GM21447 (cell line): ENCODE measurements around the gene ZNF850.
A peak's percentile ranks its signal among the peaks of the same experiment; 100 is the strongest.

Experiments used
- ATAC-seq: cut with Tn5 transposase; IDR thresholded peaks from one replicate; pipeline ENCODE4 v1.9.1; 2021; ENCODE audit not compliant: unreplicated experiment

The ZNF850 gene

DNA sequence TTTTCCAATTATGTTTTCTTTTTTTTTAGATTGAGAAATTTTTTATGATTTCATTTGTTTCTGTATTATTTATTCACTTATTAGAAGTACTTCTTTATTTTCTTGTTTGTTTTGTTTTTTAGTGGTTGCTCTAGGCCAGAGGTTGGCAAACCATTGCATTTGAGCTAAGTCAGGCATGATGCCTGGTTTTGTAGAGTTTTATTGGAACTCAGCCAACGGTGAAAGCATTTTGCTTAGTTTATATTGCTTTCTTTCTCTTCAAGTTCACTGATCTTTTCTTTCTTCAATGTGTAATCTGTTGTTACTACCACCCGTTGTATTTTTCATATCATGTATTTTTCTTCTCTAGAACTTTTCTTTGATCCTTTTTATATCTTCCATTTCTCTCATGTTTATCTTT, 65.5 kb downstream of the ZNF850 start:
- ATAC-seq: no peak

DNA sequence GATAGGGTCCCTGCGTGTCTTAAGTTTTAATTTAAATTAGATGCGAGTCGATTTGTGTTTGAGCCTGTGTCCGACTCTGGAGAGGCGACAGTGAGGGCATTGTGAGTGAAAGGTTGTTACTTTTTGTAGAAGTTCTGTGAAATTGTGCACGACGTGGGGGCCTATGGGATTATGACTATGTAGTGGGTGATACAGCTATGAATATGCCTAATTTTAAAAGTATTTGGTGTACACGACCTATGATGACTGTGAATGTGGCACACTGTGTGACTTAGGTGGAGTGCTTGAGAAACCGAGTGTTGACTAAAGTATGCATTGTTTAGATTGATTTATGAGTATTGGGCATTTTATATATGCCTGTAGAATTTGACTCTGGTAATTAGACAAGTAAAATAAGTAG, 84.5 kb downstream of the ZNF850 start:
- ATAC-seq: no peak

DNA sequence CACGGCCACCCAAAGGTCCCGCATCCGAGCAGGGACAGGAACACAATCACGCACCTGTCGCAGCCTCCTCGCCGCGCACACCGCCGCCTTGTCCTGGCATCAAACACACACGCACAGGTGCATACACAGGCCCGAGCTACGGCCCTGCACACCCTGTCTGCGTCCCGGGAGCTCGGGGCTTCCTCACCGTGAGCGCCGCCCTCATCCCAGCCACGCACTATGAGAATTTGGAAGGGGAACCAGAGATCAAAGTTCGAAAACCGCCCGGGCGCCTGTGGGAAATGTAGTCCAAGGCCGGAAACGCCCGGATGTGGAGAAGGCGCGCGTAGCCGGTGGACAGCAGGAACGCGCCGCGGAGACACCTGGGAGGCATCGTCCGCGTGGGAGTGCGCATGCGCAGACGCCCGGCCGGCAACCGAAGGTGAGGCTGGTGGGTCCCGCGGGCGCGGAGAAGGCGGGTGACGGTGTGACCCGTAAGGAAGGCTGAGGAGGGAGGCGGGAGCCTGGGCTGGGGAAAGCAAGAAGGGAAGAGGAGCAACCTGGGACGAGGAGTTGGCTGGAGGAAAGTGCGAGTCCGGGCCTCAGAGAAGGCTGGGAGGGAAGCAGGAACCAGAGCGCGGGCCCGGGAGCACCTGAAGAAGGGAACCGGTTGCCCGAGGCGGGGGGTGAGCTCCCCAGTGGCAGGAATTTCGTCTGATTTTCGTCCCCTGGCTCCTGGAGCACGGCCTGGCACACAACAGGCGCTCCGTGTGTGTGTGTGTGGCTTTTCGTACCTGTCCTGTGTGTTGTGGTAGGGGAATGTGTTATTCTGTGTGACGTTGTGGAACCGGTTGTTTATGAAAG, 85.2 kb downstream of the ZNF850 start, which contains the start of gene ZNF567:
Gene ZNF567 (plus strand): TSS at position 399 of the 843 bp plus-strand sequence. CDS start 7,256 bp downstream, outside the sequence.
- ATAC-seq: peak; percentile 88

GRCh38 chr19:36686365-36687213, 86.0 kb downstream of the ZNF850 start:
- ATAC-seq: peak; percentile 8

DNA sequence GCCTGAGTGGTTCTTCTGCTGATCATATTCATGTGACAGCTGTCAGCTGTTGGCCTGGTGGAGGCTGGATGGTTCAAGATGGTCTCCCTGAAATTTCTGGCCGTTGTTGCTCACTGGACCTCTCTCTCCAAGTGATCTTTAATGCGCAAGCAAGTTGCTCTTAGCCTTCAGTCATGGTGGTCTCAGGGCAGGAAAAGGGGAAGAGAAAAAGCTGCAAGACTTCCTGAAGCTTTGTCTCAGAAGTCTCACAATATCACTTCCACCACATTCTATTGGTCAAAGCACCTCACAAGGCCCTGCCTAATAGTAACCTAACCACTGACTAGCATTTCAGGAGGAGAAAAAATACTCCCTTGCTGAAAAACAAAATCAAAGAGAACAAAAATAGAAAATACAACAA, 86.8 kb downstream of the ZNF850 start:
- ATAC-seq: no peak

GRCh38 chr19:36679455-36679854, 93.2 kb downstream of the ZNF850 start:
- ATAC-seq: no peak

- ATAC-seq: no peak
These were observed 98.4 kb downstream of the ZNF850 start for GRCh38 chr19:36674201-36674600.

DNA sequence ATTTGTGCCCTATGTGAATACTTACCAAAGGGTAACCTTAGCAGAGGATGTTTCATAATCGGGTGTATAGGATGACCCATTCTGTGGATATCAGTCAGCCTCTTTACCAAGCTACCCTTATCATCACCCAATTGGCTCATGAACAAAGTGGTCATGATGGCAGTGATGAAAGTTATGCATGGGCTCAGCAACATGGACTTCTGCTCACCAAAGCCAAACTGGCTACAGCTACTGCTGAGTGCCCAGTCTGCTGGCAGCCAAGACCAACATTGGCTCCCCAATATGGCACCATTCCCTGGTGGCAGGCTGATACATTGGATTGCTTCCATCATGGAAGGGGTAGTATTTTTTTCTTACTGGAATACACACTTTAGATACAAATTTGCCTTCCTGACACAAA, 100.2 kb downstream of the ZNF850 start:
- ATAC-seq: no peak

- no peak for ATAC-seq
These were observed 104.0 kb downstream of the ZNF850 start for GRCh38 chr19:36668646-36669045.

DNA sequence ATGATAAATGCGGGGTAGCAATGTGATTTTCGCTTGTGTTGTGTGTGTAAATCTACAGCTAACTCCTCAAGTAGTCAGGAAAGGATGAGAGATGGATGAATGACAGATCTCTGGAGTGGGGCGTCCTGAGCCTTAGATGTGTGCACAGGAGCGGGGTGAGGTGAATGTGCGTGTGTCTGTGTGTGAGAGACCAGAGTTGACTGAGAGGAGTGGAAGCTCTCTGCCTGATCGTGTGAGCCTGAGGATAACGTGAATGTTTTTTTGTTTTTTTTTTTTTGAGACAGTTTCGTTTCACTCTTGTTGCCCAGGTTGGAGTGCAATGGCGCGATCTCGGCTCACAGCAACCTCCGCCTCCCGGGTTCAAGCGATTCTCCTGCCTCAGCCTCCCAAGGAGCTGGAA, 106.8 kb downstream of the ZNF850 start:
- ATAC-seq: no peak
